Astrocyte of the spinal cord (primary cell): ENCODE data around the gene ADRA2C.

Source experiments
- DNase-seq: peaks from one replicate; pipeline ENCODE4 v3.0.0; 2011; ENCODE audit warnings: low read depth, low spot score
- H3K4me3 ChIP-seq: 2 replicates; pipeline ENCODE4 v1.5.1; 2011; ENCODE audit warnings: low read depth, mild to moderate bottlenecking, low read length, moderate library complexity
- CTCF ChIP-seq: IDR thresholded peaks from 2 replicates; pipeline ENCODE4 v1.5.1; 2012; ENCODE audit warnings: low read depth, mild to moderate bottlenecking, low read length, inconsistent platforms
- in situ Hi-C: cut with HindIII; loops from 2 replicates; pipeline ENCODE4 v1.10.0; 2017; ENCODE audit warnings: low sequenced_read_pairs

ADRA2C gene

GRCh38 chr4:3753726-3754412 is 12.3 kb upstream of the ADRA2C start:
- no peak for TF ChIP-seq CTCF
- H3K4me3 ChIP-seq, result no peak overlapping the region
- in situ Hi-C loops, result no loop called here
- no peak for DNase-seq

DNA sequence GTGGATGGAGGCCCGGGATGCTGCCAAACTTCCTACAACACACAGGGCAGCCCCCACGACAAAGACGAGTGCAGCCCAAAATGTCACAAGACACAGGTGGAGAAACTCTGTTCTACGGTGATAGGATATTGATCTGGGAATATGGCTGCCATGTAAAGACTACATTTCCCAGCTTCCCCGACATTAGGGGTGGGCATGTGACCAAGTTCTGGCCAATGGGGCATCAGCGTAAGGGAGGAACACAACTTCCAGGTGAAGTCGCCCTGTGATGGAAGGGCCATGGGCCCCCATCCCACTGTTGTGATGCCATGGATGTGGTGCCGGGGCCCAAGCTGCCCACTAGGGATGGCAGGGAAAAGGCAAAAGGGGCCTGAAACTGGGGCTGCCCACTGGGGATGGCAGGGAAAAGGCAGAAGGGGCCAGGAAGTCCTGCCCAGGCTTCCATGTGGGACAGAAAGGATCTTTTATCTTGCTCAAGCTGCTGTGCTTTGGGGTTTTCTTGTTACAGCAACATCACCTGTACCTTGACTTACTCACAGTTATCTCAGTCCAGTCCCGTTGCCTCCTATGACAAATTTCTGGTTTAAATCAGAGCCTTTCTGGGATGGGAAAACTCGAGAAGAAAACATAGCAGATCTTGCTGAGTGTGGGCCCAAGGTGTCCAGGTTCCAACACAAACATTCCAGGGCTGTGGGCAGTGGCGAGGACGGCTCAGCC is 9.7 kb upstream of the ADRA2C start:
- no peak overlapping the region for H3K4me3 ChIP-seq
- in situ Hi-C loops, result no loop called here
- TF ChIP-seq CTCF, result no peak
- DNase-seq, result no peak

- in situ Hi-C loops, result no loop called here
- no peak for TF ChIP-seq CTCF
- H3K4me3 ChIP-seq, result no peak overlapping the region
- no peak for DNase-seq
Measured at GRCh38 chr4:3759236-3759635, 6.9 kb upstream of the ADRA2C start.

DNA sequence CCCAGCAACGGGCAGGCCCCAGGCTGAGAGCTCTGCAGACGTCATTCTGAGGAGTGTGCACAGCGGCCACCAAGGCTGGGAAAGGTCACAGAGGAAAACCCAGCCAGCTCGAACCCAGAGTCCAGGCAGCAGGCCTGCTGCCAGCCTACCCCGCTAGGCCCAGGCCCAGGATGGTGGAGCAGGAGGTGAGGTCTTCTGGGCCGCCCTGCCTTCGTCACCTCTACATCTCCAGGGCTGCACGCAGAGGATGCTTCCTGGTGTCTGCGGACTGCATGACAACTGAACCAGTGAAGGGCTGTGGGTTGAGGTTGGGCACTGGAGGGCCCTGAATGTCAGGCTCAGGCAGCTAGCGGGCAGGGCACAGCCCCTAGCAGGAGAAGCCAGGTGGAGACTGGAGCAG is 5.8 kb upstream of the ADRA2C start:
- no peak for TF ChIP-seq CTCF
- H3K4me3 ChIP-seq, result no peak overlapping the region
- no peak for DNase-seq
- in situ Hi-C loops, result no loop called here

DNA sequence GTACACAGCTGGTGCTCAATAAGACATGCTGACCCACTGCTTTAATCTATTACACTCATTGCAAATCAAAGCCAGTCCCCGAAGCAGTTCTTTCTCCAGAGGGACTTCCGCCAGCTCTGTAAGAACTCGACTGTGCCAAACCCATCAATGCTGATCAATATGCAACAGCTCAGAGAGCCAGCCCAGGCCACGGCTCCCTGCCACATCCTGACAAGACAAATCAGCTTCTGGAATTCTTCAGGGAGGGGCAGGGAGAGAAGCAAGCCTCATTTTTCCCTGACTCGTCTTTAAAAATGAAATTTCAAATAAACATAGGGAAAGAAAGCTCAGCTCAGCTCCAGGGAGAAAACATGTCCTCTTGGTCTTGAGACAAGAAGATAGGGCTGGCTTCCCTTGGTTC is 5.3 kb upstream of the ADRA2C start:
- in situ Hi-C loops, result no loop called here
- no peak for TF ChIP-seq CTCF
- DNase-seq, result no peak
- no peak overlapping the region for H3K4me3 ChIP-seq

DNA sequence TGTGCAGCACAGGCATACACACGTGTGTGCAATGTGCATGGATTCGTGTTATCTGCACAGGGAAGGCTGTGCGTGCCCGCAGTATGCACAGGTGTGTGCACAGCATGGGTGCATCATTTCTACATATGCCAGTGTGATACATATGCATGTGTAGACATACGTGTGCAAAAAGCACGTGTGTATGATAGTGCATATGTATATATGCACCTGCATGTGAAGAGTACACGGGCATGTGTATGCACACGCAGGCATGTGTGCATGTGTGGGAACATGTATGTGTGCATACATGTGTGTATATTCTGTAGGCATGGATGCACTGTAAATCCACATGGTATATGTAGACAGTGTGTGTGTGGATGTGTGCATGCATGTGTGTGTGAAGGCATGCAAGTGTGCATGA is 3.9 kb upstream of the ADRA2C start:
- in situ Hi-C loops, result no loop called here
- DNase-seq, result no peak

More for the DNA sequence above, 3.9 kb upstream of the ADRA2C start:
- no peak overlapping the region for H3K4me3 ChIP-seq
- no peak for TF ChIP-seq CTCF
